Mesodermal cell (in vitro differentiated cells): ENCODE measurements around the gene ANO4.

Experiments
- H3K27ac ChIP-seq: 2 replicates; pipeline ENCODE4 v1.7.0; 2013; ENCODE audit warnings: mild to moderate bottlenecking, low read depth, low read length, moderate library complexity; ENCODE audit not compliant: severe bottlenecking
- H3K36me3 ChIP-seq: 2 replicates; pipeline ENCODE4 v1.7.1; 2013; ENCODE audit warnings: mild to moderate bottlenecking, low read length, moderate library complexity; ENCODE audit not compliant: control insufficient read depth, insufficient read depth
- H3K4me1 ChIP-seq: one replicate; pipeline ENCODE4 v1.7.1; 2013; ENCODE audit warnings: mild to moderate bottlenecking, low read length; ENCODE audit not compliant: insufficient read depth, control insufficient read depth, poor library complexity, severe bottlenecking
- H3K4me3 ChIP-seq: 2 replicates; pipeline ENCODE4 v1.7.0; 2013; ENCODE audit warnings: low read length, control low read depth, mild to moderate bottlenecking; ENCODE audit not compliant: insufficient read depth, poor library complexity, severe bottlenecking; ENCODE audit errors: extremely low read depth
- H3K9me3 ChIP-seq: 2 replicates; pipeline ENCODE4 v1.7.1; 2013; ENCODE audit warnings: mild to moderate bottlenecking, low read length, moderate library complexity; ENCODE audit not compliant: control insufficient read depth
- WGBS, 2 experiments: methylation state at CpG; one replicate each; pipeline ENCODE4 v1.1.5; 2013; ENCODE audit warnings: missing lambda C conversion rate in 2 of 2; ENCODE audit not compliant: insufficient coverage in 2 of 2; 5-methylcytosine and 5-hydroxymethylcytosine counted together

Gene ANO4

GRCh38 chr12:100964028-100964427 lies 169.5 kb downstream of the ANO4 start:
- peaks cover 7% of the 10 kb centered on the region for H3K36me3 ChIP-seq
- WGBS, 2 experiments = 71 to 100% methylated on average over 1 of the region's 2 CpGs
- no peak overlapping the region for H3K4me3 ChIP-seq
- H3K27ac ChIP-seq = no peak overlapping the region
- H3K4me1 ChIP-seq = peaks cover 9% of the 10 kb centered on the region
- no peaks in the 10 kb centered on the region for H3K9me3 ChIP-seq

GRCh38 chr12:100967189-100967588 lies 172.6 kb downstream of the ANO4 start:
- H3K9me3 ChIP-seq = no peaks in the 10 kb centered on the region
- no peak overlapping the region for H3K4me3 ChIP-seq
- H3K36me3 ChIP-seq = peaks cover 10% of the 10 kb centered on the region
- WGBS, 2 experiments = no CpG with 5 or more reads among the region's 1 CpG
- no peaks in the 10 kb centered on the region for H3K4me1 ChIP-seq
- no peak overlapping the region for H3K27ac ChIP-seq

- WGBS, 2 experiments = 82 to 86% methylated on average over 2 of the region's 4 CpGs
- Histone ChIP-seq H3K9me3 (no peaks in the 10 kb centered on the region), H3K4me3 (no peak overlapping the region), H3K4me1 (no peaks in the 10 kb centered on the region), H3K36me3 (peaks cover 22% of the 10 kb centered on the region), H3K27ac (no peak overlapping the region)
Measured at GRCh38 chr12:100970894-100971293, 176.3 kb downstream of the ANO4 start.

- Histone ChIP-seq H3K4me1 (no peaks in the 10 kb centered on the region), H3K4me3 (no peak overlapping the region), H3K27ac (no peak overlapping the region), H3K36me3 (peaks cover 28% of the 10 kb centered on the region), H3K9me3 (no peaks in the 10 kb centered on the region)
- WGBS, 2 experiments = 100% methylated on average over 2 of the region's 2 CpGs
Measured at GRCh38 chr12:100972121-100972520, 177.5 kb downstream of the ANO4 start.

- 100% methylated on average over 1 of the region's 3 CpGs for WGBS, 2 experiments
- H3K36me3 ChIP-seq = peaks cover 39% of the 10 kb centered on the region
- H3K9me3 ChIP-seq = no peaks in the 10 kb centered on the region
- no peak overlapping the region for H3K27ac ChIP-seq
- no peak overlapping the region for H3K4me3 ChIP-seq
- H3K4me1 ChIP-seq = no peaks in the 10 kb centered on the region
Measured at GRCh38 chr12:100974341-100974740, 179.8 kb downstream of the ANO4 start.

GRCh38 chr12:100974747-100975146 lies 180.2 kb downstream of the ANO4 start:
- 89 to 99% methylated on average over 4 to 8 of the region's 9 CpGs for WGBS, 2 experiments
- no peak overlapping the region for H3K4me3 ChIP-seq
- no peaks in the 10 kb centered on the region for H3K4me1 ChIP-seq
- peaks cover 42% of the 10 kb centered on the region for H3K36me3 ChIP-seq
- H3K9me3 ChIP-seq = no peaks in the 10 kb centered on the region
- no peak overlapping the region for H3K27ac ChIP-seq

- H3K9me3 ChIP-seq = no peaks in the 10 kb centered on the region
- no peaks in the 10 kb centered on the region for H3K4me1 ChIP-seq
- H3K36me3 ChIP-seq = peaks cover 46% of the 10 kb centered on the region
- 89% methylated on average over 1 of the region's 1 CpG; no CpG with 5 or more reads in 1 of the 2 experiments for WGBS, 2 experiments
- no peak overlapping the region for H3K4me3 ChIP-seq
- no peak overlapping the region for H3K27ac ChIP-seq
Measured at GRCh38 chr12:100976735-100977134, 182.2 kb downstream of the ANO4 start.

- WGBS, 2 experiments = 83% methylated on average over 1 of the region's 1 CpG; no CpG with 5 or more reads in 1 of the 2 experiments
- no peaks in the 10 kb centered on the region for H3K9me3 ChIP-seq
- no peak overlapping the region for H3K27ac ChIP-seq
- H3K36me3 ChIP-seq = peaks cover 33% of the 10 kb centered on the region
- peaks cover 1% of the 10 kb centered on the region for H3K4me1 ChIP-seq
- no peak overlapping the region for H3K4me3 ChIP-seq
Measured at GRCh38 chr12:100980856-100981255, 186.3 kb downstream of the ANO4 start.

GRCh38 chr12:100982511-100983183 lies 188.1 kb downstream of the ANO4 start:
- WGBS, 2 experiments = 78 to 79% methylated on average over 1 to 2 of the region's 2 CpGs
- Histone ChIP-seq H3K9me3 (no peaks in the 10 kb centered on the region), H3K4me1 (peaks cover 18% of the 10 kb centered on the region), H3K27ac (no peak overlapping the region), H3K36me3 (peaks cover 31% of the 10 kb centered on the region), H3K4me3 (no peak overlapping the region)

GRCh38 chr12:100984796-100985195 lies 190.2 kb downstream of the ANO4 start:
- no peak overlapping the region for H3K27ac ChIP-seq
- H3K9me3 ChIP-seq = no peaks in the 10 kb centered on the region
- no peak overlapping the region for H3K4me3 ChIP-seq
- 86 to 100% methylated on average over 1 of the region's 1 CpG for WGBS, 2 experiments
- peaks cover 21% of the 10 kb centered on the region for H3K36me3 ChIP-seq
- peaks cover 22% of the 10 kb centered on the region for H3K4me1 ChIP-seq
